ENCODE results near the gene MAPRE3.

The MAPRE3 gene

DNA sequence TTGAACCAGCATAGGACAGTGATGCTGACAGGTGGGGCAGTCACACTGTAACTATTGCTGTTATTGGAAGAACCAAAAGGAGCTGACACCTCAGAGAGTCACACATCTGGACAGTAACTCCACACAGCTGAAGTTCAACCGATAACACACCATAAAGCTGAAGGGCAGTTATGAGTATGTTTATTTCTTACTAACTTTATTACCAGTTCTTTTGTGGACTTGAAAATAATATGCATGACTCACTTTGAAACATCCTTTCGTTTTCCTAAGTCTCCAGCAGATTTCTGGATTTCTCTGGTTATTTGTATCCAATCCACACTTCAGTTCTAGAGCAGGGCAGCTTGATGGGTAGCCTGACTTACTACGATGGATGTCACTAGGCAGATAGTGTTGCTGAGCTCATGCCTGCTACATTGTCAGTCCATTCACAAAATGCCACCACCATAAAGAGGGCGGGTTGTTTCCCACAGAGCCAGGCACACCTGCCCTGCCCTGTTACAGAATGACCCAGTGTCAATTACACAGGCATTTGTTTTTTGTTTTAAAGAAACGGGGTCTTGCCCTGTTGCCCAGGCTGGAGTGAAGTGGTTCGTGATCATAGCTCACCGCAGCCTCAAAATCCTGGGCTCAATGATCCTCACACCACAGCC lies 72.7 kb downstream of the MAPRE3 start:
- no peak for DNase-seq

- peak; percentile 39 to 67 (median 58) for DNase-seq
Observed at GRCh38 chr2:27049422-27050280, 79.2 kb downstream of the MAPRE3 start.

- DNase-seq, result peak; percentile 68 to 91 (median 85)
Observed at GRCh38 chr2:27050281-27050995, 80.0 kb downstream of the MAPRE3 start.

DNA sequence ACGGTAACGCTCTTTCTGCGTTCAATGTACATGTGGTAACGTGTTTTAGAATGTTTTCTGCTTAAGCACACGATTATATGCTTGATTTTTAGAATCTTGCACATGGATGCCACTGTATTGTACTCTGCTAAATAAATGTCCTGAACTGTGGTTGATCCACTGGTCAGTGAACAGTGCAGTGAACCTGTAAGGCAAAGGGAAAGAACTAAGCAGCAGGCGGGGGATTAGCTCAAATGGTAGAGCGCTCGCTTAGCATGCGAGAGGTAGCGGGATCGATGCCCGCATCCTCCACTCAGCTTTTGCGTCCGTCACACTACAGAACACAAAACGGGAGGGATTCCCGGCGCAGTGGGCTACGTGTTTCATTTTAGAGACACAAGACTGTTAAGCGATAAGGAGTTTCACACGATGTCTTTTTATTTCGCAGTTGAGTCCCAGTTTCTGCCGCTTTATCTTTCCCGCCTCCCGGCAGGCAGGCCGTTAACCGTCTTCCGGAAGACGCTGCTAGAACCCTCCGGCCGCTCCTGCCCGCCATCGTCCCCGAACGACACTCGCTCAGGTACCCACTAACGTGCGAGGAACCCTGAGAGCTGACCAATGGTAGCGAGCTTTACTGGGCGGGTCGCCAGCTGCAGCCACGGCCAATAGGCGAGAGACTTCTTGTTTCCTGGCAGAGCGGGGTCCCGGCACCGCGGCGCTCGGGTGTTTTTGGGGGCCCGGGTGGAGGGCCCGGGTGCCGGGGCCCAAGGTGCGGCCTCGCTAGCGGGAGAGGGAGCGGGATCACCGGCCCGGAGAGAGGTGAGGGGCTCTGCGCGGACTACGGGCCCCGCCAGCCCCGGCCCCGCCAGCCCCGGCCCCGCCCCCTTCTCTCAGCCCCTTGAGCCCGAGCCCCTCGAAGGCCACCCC lies 80.8 kb downstream of the MAPRE3 start, which contains the start of gene AGBL5:
Gene AGBL5, plus strand, starts transcription at position 673 of the 906 bp plus-strand sequence. CDS start 1,291 bp downstream, outside the sequence.
- peak; percentile 86 to 97 (median 94) for DNase-seq

DNA sequence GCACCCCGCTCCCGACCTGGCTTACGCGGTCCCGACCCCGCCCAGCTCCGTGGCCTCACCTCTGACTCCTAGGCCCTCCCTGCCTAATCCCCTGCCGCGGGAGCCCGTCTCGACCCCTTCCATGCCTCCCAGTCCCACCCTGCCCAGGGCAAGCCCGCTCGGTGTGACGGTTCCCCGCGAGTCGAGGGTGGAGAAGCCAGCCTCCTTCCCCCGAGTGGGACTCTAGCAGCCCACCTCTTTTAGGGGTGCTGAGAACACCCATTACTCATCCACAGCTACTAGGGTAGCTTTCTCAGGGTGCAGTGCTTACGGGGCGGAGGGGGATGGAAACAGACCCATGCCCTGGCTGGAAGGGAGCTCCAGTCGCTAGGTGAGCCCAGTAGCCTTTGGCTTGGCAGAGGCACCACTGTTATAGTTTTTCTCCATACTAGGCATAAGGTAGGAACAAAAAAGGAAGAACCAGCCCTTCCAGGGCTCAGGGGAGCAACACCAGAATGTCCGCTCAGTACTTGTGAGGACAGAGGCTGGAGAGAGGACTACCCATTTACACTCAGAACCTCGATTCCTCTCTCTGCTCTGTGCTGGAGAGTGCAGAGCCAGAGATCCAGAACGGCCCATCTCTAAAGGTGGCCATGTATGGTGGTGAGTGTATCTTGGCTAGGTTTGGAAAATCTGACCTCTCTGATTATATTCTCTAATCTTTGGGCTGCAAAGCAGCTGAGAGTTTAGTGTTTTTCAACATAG lies 81.6 kb downstream of the MAPRE3 start:
- peak in 3 of 5 experiments; percentile 14 to 49 (median 33) for DNase-seq

GRCh38 chr2:27053321-27053720 lies 82.9 kb downstream of the MAPRE3 start:
- DNase-seq, result no peak

GRCh38 chr2:27053776-27054175 lies 83.3 kb downstream of the MAPRE3 start:
- no peak for DNase-seq

GRCh38 chr2:27054721-27055120 lies 84.3 kb downstream of the MAPRE3 start:
- DNase-seq, result no peak

DNA sequence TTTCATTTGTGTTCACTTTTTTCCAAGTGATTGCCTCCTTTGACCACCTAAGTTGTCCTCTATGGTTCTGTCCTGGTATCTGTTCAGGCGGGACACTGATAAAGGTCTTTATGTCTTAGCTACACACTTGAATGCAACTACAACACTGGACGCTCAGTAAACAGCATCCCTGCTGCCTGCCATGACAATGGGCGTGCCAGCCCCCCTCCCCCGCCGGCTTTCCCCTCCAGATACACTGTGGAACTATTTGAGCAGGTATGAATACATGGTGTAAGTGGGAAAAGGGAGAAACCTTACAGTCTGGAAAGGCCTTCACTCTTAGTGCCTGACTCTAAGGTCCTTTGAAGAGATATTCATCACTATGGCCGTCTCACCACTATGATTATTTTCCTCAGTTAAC lies 86.7 kb downstream of the MAPRE3 start:
- no peak for DNase-seq

DNA sequence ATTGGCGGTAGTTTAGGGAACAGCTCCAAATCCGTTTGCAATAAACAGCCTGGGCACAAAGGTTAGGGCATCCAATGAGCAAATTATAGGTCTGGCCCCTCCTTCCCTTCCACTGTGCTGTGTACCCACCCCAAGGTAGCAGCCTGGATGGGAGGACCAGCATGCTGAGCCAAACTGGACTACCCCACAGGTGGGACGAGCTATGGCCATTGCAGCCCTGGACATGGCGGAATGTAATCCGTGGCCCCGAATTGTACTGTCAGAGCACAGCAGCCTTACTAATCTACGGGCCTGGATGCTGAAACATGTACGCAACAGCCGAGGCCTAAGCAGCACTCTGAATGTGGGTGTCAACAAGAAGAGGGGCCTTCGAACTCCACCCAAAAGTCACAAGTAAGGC lies 87.8 kb downstream of the MAPRE3 start:
- no peak for DNase-seq

DNA sequence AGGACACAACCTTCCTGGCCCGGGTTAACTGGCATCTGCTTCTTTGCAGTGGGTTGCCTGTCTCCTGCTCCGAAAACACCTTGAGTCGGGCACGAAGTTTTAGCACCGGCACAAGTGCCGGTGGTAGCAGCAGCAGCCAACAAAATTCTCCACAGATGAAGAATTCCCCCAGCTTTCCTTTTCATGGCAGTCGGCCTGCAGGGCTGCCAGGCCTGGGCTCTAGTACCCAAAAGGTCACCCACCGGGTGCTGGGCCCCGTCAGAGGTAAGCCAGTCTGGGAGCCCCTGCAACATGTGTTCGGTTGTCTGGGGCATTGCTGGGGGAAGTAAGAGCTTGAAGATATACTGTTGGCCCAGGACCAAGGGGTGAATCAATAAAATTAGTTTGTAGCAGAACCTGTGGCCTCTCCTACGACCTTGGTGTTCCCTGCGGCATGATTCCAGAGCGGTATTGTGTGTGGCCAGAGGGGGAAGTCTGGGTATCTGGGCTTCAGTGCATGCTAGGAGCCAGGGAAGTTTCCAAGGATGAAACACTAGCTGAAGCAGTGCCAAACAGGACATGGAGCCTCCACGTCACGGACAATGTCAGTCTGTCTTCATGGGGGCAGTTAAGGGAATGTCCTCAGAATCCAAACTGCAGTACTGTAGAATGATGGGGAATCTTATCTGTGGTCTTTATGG lies 88.8 kb downstream of the MAPRE3 start:
- no peak for DNase-seq

DNA sequence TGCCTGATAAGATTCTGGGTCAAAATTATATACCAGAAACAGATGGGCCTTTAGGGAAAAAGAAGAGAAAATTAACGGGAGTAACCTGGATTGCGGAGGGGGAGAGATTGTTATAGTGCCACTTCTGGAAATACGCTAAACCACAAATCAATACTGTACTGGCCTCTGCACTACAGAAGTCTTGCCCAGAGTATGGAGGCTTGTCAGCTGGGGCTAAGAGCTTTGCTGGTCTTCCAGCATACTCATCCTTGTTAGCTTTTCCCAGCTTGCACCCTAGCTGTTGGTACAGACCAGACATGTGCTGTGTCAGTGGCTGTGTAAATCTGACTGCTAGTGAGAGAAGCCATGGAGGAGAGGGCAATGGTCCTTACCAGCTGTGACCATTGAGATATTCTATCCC lies 89.9 kb downstream of the MAPRE3 start:
- DNase-seq, result no peak

- DNase-seq, result no peak
Observed at GRCh38 chr2:27065128-27065527, 94.7 kb downstream of the MAPRE3 start.

- no peak for DNase-seq
Observed at GRCh38 chr2:27067385-27067784, 96.9 kb downstream of the MAPRE3 start.

DNA sequence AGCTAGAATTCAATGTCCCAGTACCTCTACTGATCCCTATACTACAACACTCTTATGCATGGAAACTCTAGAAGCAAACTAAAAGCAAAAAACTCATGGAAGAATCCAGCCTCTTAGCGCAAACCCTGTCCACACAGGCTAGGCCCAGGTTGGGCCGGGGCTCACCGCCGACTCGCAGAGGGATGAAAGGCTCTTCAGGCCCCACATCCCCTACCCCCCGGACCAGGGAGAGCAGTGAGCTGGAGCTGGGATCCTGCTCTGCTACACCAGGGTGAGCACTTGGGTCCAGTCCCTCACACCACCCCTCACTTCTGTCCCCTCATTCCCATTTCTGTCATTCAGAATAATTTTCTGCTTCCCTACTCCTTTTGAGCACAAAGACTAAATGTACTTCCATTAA lies 99.0 kb downstream of the MAPRE3 start:
- no peak for DNase-seq

GRCh38 chr2:27069961-27070618 lies 99.7 kb downstream of the MAPRE3 start:
- no peak for DNase-seq

DNA sequence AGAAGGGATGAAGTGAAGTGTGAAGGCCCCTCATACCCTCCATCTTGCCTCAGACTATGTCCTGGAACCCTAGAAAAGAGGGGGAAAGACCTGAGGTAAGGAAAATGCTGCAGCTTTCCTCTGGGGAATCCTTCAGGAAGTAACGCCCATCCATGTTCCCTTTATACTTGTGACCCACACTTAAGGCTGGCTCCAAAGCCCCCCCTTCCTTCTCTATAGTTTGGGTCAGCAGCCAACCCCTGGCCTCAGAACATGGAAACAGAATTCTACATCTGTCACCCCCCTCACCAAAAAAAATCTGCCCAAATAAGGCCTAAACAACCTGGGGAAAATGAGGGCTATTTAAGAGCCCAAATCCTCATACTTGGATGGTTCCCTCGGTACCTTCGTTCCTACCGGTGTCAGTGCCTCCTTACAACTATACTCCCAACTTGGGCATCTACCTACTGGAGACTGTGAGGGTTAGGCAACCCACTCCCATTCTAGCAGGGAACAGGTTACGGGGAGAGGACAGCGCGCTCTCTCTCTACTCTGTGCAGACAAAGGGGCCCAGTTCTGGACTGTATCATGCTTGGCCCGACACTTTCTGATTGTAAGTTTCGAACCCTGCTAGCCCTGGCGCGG lies 100.3 kb downstream of the MAPRE3 start:
- no peak for DNase-seq

DNA sequence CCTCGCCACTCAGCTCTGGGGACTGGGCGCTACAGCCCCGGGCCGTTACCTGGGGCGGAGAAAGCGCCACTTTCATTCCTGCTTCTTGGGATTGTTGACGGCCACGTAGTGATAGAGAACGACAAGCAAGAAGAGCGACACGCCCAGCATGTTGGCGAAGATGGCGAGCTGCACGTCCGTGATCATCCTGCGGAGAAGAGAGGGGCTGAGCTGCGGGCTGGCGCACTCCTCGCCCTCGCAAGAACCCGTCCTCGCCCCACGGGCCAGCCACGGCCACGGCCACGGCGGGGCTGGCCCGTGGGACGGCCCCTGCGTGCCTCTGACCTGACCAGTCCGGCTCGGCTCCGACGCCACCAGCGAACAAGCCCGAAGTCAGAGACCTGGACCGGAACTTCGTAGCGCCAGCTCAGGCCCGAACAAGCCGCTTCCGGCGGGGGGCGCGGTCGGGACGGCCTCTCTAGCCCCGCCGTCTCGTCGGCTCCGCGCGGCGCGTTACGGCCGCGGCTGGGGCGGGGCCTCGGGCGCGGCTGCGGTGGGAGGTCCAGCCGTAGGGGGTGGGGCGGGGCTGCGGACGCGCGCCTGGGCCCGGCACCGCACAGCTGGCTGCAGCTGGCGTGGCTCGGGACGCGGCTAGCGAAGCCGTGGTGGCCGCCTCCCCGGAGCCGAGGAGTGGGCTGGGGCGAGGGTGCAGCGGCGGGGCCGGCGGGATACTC lies 101.0 kb downstream of the MAPRE3 start, which contains the start of gene OST4:
Gene OST4, minus strand, starts transcription at position 378 of the 713 bp plus-strand sequence.
- peak; percentile 75 to 95 (median 85) for DNase-seq

Measured in T-helper 2 cell (primary cell).